GM23338 (cell line): Measurements from ENCODE around the gene GOLGB1. TPM values are rescaled to one million over a fixed set of nuclear protein-coding genes. Genes with fewer than 3 reads are reported as not detected.

Experiments
- ATAC-seq: fragments of 200-7000 bp; cut with Tn5 transposase; 3 replicates; pipeline ENCODE4 v1.9.1; 2020
- DNase-seq: peaks from one replicate; pipeline ENCODE4 v3.0.0-alpha.2; 2015; ENCODE audit warnings: low spot score
- H2AFZ ChIP-seq: fragments of 200-600 bp; sonication (generic); 2 replicates; pipeline ENCODE4 v1.8.0; 2016; ENCODE audit warnings: antibody characterized with exemption, mild to moderate bottlenecking, moderate library complexity
- H3F3A ChIP-seq: fragments of 200-600 bp; sonication (generic); replicated peaks from 2 replicates; pipeline ENCODE4 v1.8.0; 2017; ENCODE audit warnings: antibody characterized with exemption, mixed run types, low read depth
- H3K27ac ChIP-seq: fragments of 200-600 bp; sonication (generic); 2 replicates; pipeline ENCODE4 v1.6.1; 2016; ENCODE audit warnings: low read depth
- H3K27me3 ChIP-seq: fragments of 200-600 bp; sonication (generic); 2 replicates; pipeline ENCODE4 v1.8.0; 2016; ENCODE audit warnings: mild to moderate bottlenecking, mixed run types, moderate library complexity; ENCODE audit not compliant: insufficient read depth
- H3K36me3 ChIP-seq: fragments of 200-600 bp; sonication (generic); 2 replicates; pipeline ENCODE4 v1.8.0; 2016; ENCODE audit warnings: mild to moderate bottlenecking; ENCODE audit not compliant: insufficient read depth
- H3K4me1 ChIP-seq: fragments of 200-600 bp; sonication (generic); 2 replicates; pipeline ENCODE4 v1.8.0; 2016; ENCODE audit warnings: mild to moderate bottlenecking, moderate library complexity; ENCODE audit not compliant: insufficient read depth
- H3K4me2 ChIP-seq: fragments of 200-600 bp; sonication (generic); 2 replicates; pipeline ENCODE4 v1.7.1; 2017; ENCODE audit warnings: mixed run types
- H3K4me3 ChIP-seq: fragments of 200-600 bp; sonication (generic); 2 replicates; pipeline ENCODE4 v1.6.1; 2016; ENCODE audit warnings: mixed run types
- H3K79me2 ChIP-seq: fragments of 200-600 bp; sonication (generic); replicated peaks from 2 replicates; pipeline ENCODE4 v1.8.0; 2017; ENCODE audit warnings: mild to moderate bottlenecking; ENCODE audit not compliant: insufficient read depth
- H3K9me2 ChIP-seq: fragments of 200-600 bp; sonication (generic); 2 replicates; pipeline ENCODE4 v1.8.0; 2017; ENCODE audit not compliant: insufficient read depth
- H4K20me1 ChIP-seq: fragments of 200-600 bp; sonication (generic); replicated peaks from 2 replicates; pipeline ENCODE4 v1.8.0; 2017; ENCODE audit warnings: mild to moderate bottlenecking; ENCODE audit not compliant: insufficient read depth
- H3K27ac Mint-ChIP-seq: 2 replicates; pipeline ENCODE4 v1.8.0; 2020; ENCODE audit warnings: inconsistent platforms, mild to moderate bottlenecking, moderate library complexity, mixed read lengths
- H3K27me3 Mint-ChIP-seq: 3 replicates; pipeline ENCODE4 v1.8.0; 2022; ENCODE audit warnings: low read depth, mild to moderate bottlenecking, moderate library complexity, mixed read lengths, inconsistent platforms; ENCODE audit not compliant: insufficient read depth, poor library complexity
- H3K36me3 Mint-ChIP-seq: 3 replicates; pipeline ENCODE4 v1.8.0; 2021; ENCODE audit warnings: low read depth, mild to moderate bottlenecking, inconsistent platforms, moderate library complexity, mixed read lengths
- H3K4me1 Mint-ChIP-seq: 3 replicates; pipeline ENCODE4 v1.8.0; 2020; ENCODE audit warnings: mild to moderate bottlenecking, inconsistent platforms, mixed read lengths
- H3K4me3 Mint-ChIP-seq: 3 replicates; pipeline ENCODE4 v1.8.0; 2021; ENCODE audit warnings: moderate library complexity, mild to moderate bottlenecking, inconsistent platforms, mixed read lengths
- H3K9me3 Mint-ChIP-seq: 3 replicates; pipeline ENCODE4 v1.8.0; 2020; ENCODE audit warnings: moderate library complexity, mild to moderate bottlenecking, inconsistent platforms, mixed read lengths
- CREB1 ChIP-seq: fragments of 250-450 bp; sonication (Bioruptor Pico); IDR thresholded peaks from 2 replicates; pipeline ENCODE4 v1.5.0; 2020; ENCODE audit warnings: low read depth, mild to moderate bottlenecking, moderate library complexity
- EZH2 ChIP-seq: fragments of 200-600 bp; sonication (generic); IDR thresholded peaks from one replicate; pipeline ENCODE4 v1.8.0; 2017; ENCODE audit warnings: antibody characterized with exemption, mild to moderate bottlenecking, low read depth; ENCODE audit not compliant: unreplicated experiment
- JUNB ChIP-seq: IDR thresholded peaks from one replicate; pipeline ENCODE4 v1.6.1; 2016; ENCODE audit warnings: antibody characterized with exemption; ENCODE audit not compliant: unreplicated experiment
- NANOG ChIP-seq: IDR thresholded peaks from 2 replicates; pipeline ENCODE4 v1.6.1; 2016; ENCODE audit warnings: antibody characterized with exemption, borderline replicate concordance
- ZNF114 ChIP-seq: fragments of 250-450 bp; sonication (Bioruptor Pico); IDR thresholded peaks from 2 replicates; pipeline ENCODE4 v1.5.0; 2020; ENCODE audit warnings: mild to moderate bottlenecking, moderate library complexity
- ZNF331 ChIP-seq: fragments of 250-450 bp; sonication (Bioruptor Pico); IDR thresholded peaks from 2 replicates; pipeline ENCODE4 v1.5.0; 2020; ENCODE audit warnings: low read depth, mild to moderate bottlenecking, moderate library complexity
- polyA plus RNA-seq: library from polyadenylated mRNA; unstranded; fragments of >200 nt; fragmentation: Nextera tagmentation; extraction: Ambion mirVana; gene quantifications from 2 replicates; pipeline ENCODE4 v1.2.1, GENCODE V29; 2016
- total RNA-seq: library from RNA; depleted of rRNA; stranded (reverse); fragments of >200 nt; shearing (Covaris generic); gene quantifications from 2 replicates; pipeline ENCODE4 v1.2.3, GENCODE V29; 2014
- TF ChIP-seq, protein P1 (sequence below): fragments of 250-450 bp; sonication (Bioruptor Pico); IDR thresholded peaks from 2 replicates; pipeline ENCODE4 v1.5.0; 2020; ENCODE audit warnings: mild to moderate bottlenecking, moderate library complexity
- TF ChIP-seq, protein P2 (sequence below), 2 experiments: fragments of 200-600 bp in 1 of 2; sonication (generic) in 1 of 2; conservative IDR thresholded peaks; 2 replicates each; pipeline versions ENCODE4 v1.5.1 to v1.6.1; 2016 to 2017; ENCODE audit warnings: antibody characterized with exemption in 2 of 2, low read depth in 2 of 2, mild to moderate bottlenecking in 2 of 2, moderate library complexity in 1 of 2
- TF ChIP-seq, protein P3 (sequence below): IDR thresholded peaks from one replicate; pipeline ENCODE4 v1.6.1; 2018; ENCODE audit warnings: antibody characterized with exemption; ENCODE audit not compliant: unreplicated experiment

Gene GOLGB1
- total and polyA plus RNA-seq, 2 experiments from 2014 or later: 34.5 to 56.8 TPM

DNA sequence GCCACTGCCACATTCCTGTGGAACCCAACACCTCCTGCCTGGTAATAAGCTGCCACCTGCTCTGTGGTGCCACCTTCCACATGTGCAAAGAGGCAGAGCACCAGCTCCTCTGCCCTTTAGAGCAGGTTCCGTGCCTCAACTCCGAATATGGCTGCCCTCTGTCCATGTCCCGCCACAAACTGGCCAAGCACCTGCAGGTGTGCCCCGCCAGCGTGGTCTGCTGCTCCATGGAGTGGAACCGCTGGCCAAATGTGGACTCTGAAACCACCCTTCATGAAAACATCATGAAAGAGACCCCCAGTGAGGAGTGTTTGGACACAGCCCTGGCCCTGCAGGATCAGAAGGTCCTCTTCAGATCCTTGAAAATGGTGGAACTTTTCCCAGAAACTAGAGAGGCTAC is 128.1 kb downstream of the GOLGB1 start (continued):
- TF ChIP-seq, protein P1, sequence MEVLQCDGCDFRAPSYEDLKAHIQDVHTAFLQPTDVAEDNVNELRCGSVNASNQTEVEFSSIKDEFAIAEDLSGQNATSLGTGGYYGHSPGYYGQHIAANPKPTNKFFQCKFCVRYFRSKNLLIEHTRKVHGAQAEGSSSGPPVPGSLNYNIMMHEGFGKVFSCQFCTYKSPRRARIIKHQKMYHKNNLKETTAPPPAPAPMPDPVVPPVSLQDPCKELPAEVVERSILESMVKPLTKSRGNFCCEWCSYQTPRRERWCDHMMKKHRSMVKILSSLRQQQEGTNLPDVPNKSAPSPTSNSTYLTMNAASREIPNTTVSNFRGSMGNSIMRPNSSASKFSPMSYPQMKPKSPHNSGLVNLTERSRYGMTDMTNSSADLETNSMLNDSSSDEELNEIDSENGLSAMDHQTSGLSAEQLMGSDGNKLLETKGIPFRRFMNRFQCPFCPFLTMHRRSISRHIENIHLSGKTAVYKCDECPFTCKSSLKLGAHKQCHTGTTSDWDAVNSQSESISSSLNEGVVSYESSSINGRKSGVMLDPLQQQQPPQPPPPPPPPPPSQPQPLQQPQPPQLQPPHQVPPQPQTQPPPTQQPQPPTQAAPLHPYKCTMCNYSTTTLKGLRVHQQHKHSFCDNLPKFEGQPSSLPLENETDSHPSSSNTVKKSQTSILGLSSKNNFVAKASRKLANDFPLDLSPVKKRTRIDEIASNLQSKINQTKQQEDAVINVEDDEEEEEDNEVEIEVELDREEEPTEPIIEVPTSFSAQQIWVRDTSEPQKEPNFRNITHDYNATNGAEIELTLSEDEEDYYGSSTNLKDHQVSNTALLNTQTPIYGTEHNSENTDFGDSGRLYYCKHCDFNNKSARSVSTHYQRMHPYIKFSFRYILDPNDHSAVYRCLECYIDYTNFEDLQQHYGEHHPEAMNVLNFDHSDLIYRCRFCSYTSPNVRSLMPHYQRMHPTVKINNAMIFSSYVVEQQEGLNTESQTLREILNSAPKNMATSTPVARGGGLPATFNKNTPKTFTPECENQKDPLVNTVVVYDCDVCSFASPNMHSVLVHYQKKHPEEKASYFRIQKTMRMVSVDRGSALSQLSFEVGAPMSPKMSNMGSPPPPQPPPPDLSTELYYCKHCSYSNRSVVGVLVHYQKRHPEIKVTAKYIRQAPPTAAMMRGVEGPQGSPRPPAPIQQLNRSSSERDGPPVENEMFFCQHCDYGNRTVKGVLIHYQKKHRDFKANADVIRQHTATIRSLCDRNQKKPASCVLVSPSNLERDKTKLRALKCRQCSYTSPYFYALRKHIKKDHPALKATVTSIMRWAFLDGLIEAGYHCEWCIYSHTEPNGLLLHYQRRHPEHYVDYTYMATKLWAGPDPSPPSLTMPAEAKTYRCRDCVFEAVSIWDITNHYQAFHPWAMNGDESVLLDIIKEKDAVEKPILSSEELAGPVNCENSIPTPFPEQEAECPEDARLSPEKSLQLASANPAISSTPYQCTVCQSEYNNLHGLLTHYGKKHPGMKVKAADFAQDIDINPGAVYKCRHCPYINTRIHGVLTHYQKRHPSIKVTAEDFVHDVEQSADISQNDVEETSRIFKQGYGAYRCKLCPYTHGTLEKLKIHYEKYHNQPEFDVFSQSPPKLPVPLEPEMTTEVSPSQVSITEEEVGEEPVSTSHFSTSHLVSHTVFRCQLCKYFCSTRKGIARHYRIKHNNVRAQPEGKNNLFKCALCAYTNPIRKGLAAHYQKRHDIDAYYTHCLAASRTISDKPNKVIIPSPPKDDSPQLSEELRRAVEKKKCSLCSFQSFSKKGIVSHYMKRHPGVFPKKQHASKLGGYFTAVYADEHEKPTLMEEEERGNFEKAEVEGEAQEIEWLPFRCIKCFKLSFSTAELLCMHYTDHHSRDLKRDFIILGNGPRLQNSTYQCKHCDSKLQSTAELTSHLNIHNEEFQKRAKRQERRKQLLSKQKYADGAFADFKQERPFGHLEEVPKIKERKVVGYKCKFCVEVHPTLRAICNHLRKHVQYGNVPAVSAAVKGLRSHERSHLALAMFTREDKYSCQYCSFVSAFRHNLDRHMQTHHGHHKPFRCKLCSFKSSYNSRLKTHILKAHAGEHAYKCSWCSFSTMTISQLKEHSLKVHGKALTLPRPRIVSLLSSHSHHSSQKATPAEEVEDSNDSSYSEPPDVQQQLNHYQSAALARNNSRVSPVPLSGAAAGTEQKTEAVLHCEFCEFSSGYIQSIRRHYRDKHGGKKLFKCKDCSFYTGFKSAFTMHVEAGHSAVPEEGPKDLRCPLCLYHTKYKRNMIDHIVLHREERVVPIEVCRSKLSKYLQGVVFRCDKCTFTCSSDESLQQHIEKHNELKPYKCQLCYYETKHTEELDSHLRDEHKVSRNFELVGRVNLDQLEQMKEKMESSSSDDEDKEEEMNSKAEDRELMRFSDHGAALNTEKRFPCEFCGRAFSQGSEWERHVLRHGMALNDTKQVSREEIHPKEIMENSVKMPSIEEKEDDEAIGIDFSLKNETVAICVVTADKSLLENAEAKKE (CRISPR knock-in tag): no peak

DNA sequence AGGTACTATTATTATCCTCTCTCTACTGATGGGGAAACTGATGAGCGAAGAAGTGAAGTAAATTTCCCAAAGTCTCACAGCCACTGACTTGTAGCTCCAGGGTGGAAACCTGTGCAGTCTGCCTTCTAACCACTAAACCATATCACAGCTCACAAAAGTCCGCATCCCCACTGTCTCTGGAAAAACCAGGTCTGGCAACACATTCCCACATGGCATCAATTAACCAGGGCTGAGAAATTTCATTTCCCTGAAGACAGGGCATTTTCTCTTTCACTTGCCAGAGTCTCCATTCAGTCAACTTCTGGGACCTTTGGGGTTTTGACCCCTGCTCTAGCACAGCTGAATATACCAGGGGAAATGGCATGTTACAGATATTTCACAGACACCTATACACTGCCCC is 129.8 kb downstream of the GOLGB1 start:
- no peak overlapping the region for H3K27ac Mint-ChIP-seq
- no peak overlapping the region for H3K4me3 Mint-ChIP-seq
- H3K36me3 Mint-ChIP-seq: no peaks in the 10 kb centered on the region
- Histone ChIP-seq H3K27ac (no peak overlapping the region), H3K79me2 (no peaks in the 10 kb centered on the region), H3K36me3 (no peaks in the 10 kb centered on the region), H3K4me1 (peaks cover 5% of the 10 kb centered on the region), H3K27me3 (no peaks in the 10 kb centered on the region), H3F3A (no peaks in the 10 kb centered on the region), H3K9me2 (peaks cover 13% of the 10 kb centered on the region; the same call in 1 of the 2 replicates), H2AFZ (no peak overlapping the region), H4K20me1 (no peaks in the 10 kb centered on the region), H3K4me3 (no peak overlapping the region), H3K4me2 (no peak overlapping the region)
- DNase-seq (no peak), ATAC-seq (no peak)
- peaks cover 6% of the 10 kb centered on the region for H3K4me1 Mint-ChIP-seq
- H3K27me3 Mint-ChIP-seq: peaks cover 5% of the 10 kb centered on the region
- H3K9me3 Mint-ChIP-seq: no peaks in the 10 kb centered on the region
- TF ChIP-seq ZNF114: no peak
- no peak for TF ChIP-seq NANOG
- TF ChIP-seq JUNB: no peak
- no peak for TF ChIP-seq CREB1 (CRISPR knock-in tag)
- TF ChIP-seq, protein P2, sequence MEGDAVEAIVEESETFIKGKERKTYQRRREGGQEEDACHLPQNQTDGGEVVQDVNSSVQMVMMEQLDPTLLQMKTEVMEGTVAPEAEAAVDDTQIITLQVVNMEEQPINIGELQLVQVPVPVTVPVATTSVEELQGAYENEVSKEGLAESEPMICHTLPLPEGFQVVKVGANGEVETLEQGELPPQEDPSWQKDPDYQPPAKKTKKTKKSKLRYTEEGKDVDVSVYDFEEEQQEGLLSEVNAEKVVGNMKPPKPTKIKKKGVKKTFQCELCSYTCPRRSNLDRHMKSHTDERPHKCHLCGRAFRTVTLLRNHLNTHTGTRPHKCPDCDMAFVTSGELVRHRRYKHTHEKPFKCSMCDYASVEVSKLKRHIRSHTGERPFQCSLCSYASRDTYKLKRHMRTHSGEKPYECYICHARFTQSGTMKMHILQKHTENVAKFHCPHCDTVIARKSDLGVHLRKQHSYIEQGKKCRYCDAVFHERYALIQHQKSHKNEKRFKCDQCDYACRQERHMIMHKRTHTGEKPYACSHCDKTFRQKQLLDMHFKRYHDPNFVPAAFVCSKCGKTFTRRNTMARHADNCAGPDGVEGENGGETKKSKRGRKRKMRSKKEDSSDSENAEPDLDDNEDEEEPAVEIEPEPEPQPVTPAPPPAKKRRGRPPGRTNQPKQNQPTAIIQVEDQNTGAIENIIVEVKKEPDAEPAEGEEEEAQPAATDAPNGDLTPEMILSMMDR (conservative IDR thresholded peaks at IDR 0.05; ENCODE audit: low read depth in 2 of 2): no peak
- TF ChIP-seq ZNF331 (CRISPR knock-in tag): no peak
- TF ChIP-seq, protein P3, sequence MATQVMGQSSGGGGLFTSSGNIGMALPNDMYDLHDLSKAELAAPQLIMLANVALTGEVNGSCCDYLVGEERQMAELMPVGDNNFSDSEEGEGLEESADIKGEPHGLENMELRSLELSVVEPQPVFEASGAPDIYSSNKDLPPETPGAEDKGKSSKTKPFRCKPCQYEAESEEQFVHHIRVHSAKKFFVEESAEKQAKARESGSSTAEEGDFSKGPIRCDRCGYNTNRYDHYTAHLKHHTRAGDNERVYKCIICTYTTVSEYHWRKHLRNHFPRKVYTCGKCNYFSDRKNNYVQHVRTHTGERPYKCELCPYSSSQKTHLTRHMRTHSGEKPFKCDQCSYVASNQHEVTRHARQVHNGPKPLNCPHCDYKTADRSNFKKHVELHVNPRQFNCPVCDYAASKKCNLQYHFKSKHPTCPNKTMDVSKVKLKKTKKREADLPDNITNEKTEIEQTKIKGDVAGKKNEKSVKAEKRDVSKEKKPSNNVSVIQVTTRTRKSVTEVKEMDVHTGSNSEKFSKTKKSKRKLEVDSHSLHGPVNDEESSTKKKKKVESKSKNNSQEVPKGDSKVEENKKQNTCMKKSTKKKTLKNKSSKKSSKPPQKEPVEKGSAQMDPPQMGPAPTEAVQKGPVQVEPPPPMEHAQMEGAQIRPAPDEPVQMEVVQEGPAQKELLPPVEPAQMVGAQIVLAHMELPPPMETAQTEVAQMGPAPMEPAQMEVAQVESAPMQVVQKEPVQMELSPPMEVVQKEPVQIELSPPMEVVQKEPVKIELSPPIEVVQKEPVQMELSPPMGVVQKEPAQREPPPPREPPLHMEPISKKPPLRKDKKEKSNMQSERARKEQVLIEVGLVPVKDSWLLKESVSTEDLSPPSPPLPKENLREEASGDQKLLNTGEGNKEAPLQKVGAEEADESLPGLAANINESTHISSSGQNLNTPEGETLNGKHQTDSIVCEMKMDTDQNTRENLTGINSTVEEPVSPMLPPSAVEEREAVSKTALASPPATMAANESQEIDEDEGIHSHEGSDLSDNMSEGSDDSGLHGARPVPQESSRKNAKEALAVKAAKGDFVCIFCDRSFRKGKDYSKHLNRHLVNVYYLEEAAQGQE: no peak
- TF ChIP-seq EZH2: no peak
